NCI-H82 treated with DMSO at 0.1 percent for 48 hours (cell line): ENCODE measurements around the gene NUB1.
A peak's percentile ranks its signal among the peaks of the same experiment; 100 is the strongest.

Source experiments
- DNase-seq: peaks from one replicate; lab custom pipeline; 2025; ENCODE audit not compliant: unreplicated experiment; lab: John Stamatoyannopoulos, UW

NUB1 gene

GRCh38 chr7:151416112-151416940 lies 74.7 kb downstream of the NUB1 start:
- DNase-seq: no peak

- DNase-seq: no peak
These were observed 75.3 kb downstream of the NUB1 start for GRCh38 chr7:151416941-151417315.

GRCh38 chr7:151420144-151420543 lies 78.5 kb downstream of the NUB1 start:
- no peak for DNase-seq

- DNase-seq: no peak
These were observed 80.6 kb downstream of the NUB1 start for GRCh38 chr7:151422212-151422611.

- DNase-seq: no peak
These were observed 81.6 kb downstream of the NUB1 start for GRCh38 chr7:151423226-151423625.

- DNase-seq: peak; percentile 71
These were observed 82.3 kb downstream of the NUB1 start for GRCh38 chr7:151423936-151424335.

GRCh38 chr7:151424799-151425198 lies 83.2 kb downstream of the NUB1 start:
- DNase-seq: no peak

- peak; percentile 62 for DNase-seq
These were observed 84.2 kb downstream of the NUB1 start for GRCh38 chr7:151425670-151426440.

GRCh38 chr7:151426441-151426903 lies 84.9 kb downstream of the NUB1 start:
- DNase-seq: no peak

GRCh38 chr7:151426904-151427704 lies 85.5 kb downstream of the NUB1 start:
- no peak for DNase-seq

GRCh38 chr7:151427705-151428377 lies 86.2 kb downstream of the NUB1 start:
- DNase-seq: no peak
